Subcutaneous adipose tissue (tissue), 4 donors: ENCODE measurements around the gene HOGA1. TPM values are rescaled to one million over a fixed set of nuclear protein-coding genes. Genes with fewer than 3 reads are reported as not detected.

Source experiments
- CTCF ChIP-seq: fragments of 450-650 bp; IDR thresholded peaks from one replicate; pipeline ENCODE4 v1.5.1; 2016; ENCODE audit warnings: low read depth, mild to moderate bottlenecking, control low read depth, antibody characterized with exemption, moderate library complexity
- total RNA-seq, 4 donors: library from RNA; depleted of rRNA; stranded (reverse); fragments of >200 nt; gene quantifications; one replicate each; pipeline ENCODE4 v1.1.0, GENCODE V29; 2016

HOGA1 gene
- total RNA-seq, 4 donors from 2014 or later, result 4.8 to 14.1 (median 7.2) TPM

DNA sequence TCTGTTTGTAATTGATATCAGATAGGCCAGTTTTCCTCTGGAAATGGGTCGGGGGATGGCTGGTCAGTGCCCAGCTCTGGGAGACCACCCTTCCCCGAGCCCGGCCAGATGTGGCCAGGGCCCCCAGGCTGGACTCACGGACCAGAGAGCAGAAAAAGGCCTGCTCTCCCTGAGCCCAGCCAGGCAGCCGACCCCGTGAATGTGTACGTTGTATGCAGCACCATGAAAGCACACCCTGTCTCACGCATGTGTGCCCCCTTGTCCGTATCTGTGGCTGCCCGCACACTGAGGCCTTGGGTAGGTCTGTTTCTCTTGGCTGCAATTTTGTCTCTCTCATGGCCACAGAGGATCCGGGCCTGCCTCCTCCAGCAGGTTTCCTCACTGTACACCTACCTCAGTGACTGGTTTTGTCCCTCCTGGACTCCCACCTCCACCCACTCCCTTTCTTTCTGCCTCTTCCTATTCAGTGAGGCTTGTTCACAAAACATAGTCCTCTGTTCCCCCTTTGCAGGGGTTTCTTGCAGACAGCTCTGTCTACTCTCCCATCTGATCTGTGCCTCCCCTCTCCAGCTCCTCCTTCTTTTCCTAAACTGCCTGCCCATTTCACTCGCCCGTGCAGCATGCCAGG, 35.2 kb upstream of the HOGA1 start:
- no peak for TF ChIP-seq CTCF

GRCh38 chr10:97549587-97550322, 34.4 kb upstream of the HOGA1 start:
- TF ChIP-seq CTCF, result no peak

DNA sequence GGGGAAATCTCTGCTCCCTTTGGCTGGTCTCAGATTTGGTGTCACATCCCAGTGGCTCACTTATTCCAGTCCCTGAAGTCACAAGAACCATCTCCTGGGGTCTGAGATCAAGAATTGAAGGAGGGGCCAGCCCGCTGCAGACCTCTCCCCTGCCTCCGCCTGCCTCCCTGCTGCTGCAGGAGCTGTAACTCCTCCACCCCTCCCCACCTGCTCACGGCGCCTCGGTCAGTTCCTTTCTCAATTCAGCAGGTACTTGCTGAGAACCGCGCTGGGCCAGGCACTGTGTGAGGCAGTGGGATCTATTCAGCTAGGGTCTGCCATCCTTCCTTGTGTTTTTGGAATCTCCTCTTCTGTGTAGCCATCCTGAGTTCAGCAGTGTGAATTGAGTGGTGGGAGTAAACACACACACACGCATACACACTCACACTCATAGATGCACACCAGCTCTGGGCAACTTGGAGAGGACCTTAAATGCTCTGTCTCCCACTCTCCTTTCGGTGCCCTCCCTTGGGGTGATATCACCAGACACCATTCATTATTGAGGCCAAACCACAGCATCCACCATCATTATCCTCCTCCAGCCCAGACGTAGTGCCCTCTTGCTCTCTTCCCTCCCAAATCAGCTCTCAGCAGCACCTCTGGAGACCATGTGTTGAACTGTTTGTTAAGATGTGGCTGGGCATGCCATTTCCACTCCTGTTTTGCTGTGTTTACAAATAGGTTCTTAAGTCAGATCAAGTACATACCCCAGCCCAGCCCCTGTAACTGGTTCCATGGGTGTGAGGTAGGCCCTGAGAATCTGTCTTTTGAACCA, 33.6 kb upstream of the HOGA1 start:
- TF ChIP-seq CTCF, result no peak

- TF ChIP-seq CTCF, result no peak
Measured at GRCh38 chr10:97551271-97551670, 32.9 kb upstream of the HOGA1 start.

DNA sequence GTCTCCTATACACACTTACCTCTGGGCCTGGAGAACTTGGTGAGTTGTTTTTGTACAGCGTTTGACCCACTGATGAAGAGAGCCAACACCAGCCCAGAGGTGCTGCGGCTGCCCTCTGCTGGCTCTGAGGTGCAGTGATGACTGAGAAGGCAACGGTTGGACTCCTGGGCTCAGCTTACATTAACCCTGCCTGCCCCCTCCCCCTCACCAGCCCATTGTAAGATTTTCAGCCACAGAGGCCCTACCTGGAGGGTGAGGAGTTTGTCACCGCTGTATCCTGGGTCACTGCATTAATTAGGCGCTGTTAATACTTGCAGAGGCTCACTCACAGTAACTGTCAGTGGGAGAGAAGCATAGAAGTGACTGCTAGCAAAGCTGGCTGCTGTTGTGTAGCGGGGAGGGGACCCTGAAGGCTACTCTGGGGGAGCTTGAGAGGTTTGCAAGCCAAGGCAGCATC, 30.6 kb upstream of the HOGA1 start:
- TF ChIP-seq CTCF, result no peak

- TF ChIP-seq CTCF, result no peak
Measured at GRCh38 chr10:97563337-97563736, 20.9 kb upstream of the HOGA1 start.

DNA sequence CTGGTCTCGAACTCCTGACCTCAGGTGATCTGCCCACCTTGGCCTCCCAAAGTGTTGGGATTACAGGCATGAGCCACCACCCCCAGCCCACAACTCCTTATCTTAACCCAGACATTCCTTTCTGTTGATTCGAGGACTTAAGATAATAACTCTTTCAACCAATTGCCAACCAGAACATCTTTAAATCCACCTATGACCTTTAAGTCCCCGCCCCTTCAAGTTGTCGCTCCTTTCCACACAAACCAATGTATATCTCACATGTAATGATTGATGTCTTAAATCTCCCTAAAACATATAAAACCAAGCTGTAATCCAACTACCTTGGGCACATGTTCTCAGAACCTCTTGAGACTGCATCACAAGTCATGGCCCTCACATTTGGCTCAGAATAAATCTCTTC, 19.4 kb upstream of the HOGA1 start:
- no peak for TF ChIP-seq CTCF
